ENCODE data around the gene CD79B. TPM values are rescaled to one million over a fixed set of nuclear protein-coding genes. Genes with fewer than 3 reads are reported as not detected.

CD79B gene
- total and polyA plus RNA-seq, 3 donors from 2014 or later, result 0.62 to 4.3 (median 0.87) TPM

DNA sequence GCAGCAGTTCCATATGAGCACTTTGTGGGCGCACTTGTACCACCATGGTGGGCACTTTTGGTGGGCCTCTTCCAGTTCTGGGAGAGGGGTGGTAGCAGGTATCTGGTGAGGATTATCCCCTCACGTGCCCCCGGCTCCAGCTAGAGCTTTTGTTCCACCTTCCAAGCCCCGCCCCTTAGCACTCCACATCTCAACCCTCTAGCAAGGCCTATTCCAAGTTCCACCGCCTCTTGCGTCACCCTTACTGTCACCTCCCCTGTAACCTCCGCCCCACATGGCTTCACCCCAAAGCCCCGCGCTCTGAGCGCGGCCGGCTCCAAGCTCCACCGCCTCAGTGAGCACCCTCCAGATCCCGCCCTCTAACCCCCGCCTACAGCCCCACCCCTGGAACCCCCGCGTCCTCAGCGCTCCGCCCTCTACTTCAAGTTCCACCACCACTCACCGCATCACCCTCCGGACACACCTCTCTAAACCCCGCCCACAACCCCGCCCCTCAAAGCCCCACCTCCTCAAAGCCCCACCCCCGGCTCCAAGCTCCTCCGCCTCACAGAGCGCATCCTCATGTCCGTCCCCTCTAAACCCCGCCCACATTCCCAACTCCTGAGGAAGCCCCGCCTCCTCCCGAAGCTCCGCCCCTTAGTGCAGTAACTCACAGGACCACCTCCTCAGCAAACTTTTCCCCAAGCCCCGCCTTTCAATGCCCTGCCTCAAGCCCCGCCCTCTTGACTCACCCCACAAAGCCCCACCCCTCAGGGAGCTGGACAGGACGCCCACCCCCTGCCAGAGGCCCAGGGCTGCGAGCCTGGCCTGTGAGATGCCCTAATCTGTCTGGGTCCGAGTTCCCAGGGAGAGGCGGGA is 29.5 kb upstream of the CD79B start:
- 23 to 25% methylated on average over 30 to 36 of the region's 37 CpGs for WGBS, 2 donors
- Histone ChIP-seq H3K36me3 (ENCODE audit: low read depth, missing control alignments) (no peaks in the 10 kb centered on the region), H3K4me3 (peak overlapping the region; percentile 18 to 24), H3K27me3 (no peaks in the 10 kb centered on the region), H3K4me1 (peaks cover 10% of the 10 kb centered on the region), H3K9me3 (no peaks in the 10 kb centered on the region), H3K27ac (no peak overlapping the region)
- TF ChIP-seq POLR2A (IDR thresholded peaks at IDR 0.05), result no peak
- TF ChIP-seq, protein P1, sequence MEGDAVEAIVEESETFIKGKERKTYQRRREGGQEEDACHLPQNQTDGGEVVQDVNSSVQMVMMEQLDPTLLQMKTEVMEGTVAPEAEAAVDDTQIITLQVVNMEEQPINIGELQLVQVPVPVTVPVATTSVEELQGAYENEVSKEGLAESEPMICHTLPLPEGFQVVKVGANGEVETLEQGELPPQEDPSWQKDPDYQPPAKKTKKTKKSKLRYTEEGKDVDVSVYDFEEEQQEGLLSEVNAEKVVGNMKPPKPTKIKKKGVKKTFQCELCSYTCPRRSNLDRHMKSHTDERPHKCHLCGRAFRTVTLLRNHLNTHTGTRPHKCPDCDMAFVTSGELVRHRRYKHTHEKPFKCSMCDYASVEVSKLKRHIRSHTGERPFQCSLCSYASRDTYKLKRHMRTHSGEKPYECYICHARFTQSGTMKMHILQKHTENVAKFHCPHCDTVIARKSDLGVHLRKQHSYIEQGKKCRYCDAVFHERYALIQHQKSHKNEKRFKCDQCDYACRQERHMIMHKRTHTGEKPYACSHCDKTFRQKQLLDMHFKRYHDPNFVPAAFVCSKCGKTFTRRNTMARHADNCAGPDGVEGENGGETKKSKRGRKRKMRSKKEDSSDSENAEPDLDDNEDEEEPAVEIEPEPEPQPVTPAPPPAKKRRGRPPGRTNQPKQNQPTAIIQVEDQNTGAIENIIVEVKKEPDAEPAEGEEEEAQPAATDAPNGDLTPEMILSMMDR (IDR thresholded peaks at IDR 0.05), result no peak
- intact Hi-C loops (cut with DNase I; ENCODE audit: low total_unique reads), result no loop called here
- peak; percentile 84 for DNase-seq

DNA sequence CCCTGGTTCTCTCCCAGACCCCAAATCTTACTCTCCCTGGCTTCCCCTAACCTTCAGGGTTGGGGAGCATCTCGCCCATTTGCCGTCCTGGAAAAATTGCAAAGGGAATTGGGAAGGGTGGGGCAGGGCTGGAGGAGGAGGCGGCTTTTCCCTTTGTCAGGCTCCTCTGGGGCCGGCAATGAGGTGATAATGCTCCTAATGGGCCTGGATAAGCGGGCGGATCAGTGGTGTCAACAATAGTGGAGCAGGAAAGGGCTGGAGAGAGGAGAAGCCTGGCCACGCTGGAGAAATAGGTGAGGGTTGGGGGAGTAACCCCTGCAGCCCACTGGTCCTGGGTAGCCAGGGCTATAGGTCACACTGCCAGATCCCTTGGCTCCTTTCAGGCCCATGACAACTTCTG is 28.3 kb upstream of the CD79B start:
- Histone ChIP-seq H3K27ac (no peak overlapping the region), H3K27me3 (no peaks in the 10 kb centered on the region), H3K4me3 (no peak overlapping the region), H3K9me3 (no peaks in the 10 kb centered on the region), H3K36me3 (ENCODE audit: low read depth, missing control alignments) (no peaks in the 10 kb centered on the region), H3K4me1 (peaks cover 14% of the 10 kb centered on the region)
- no peak for DNase-seq
- TF ChIP-seq, protein P1 (IDR thresholded peaks at IDR 0.05), result no peak
- TF ChIP-seq POLR2A (IDR thresholded peaks at IDR 0.05), result no peak
- intact Hi-C loops (cut with DNase I; ENCODE audit: low total_unique reads), result no loop called here
- 84 to 90% methylated on average over 4 to 7 of the region's 7 CpGs for WGBS, 2 donors

DNA sequence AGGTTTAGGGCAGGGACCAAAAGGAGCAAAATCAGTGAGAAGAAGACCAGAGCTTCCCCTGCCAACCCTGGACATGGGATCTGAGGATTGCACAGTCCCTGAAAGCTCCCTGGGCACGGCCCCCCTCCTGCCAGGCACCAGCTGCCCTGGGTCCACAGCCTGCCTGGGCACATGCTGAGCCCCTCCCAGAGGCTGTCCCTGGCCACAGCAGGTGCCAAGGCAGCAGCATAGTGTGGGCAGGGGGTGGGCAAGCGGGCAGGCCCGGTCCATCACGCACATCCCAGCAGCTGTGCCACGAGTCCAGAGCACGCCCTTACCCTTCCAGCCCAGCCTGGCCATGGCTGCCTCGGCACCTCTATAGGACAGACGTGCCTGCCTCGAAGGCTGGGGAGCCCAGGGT is 27.9 kb upstream of the CD79B start:
- Histone ChIP-seq H3K27ac (no peak overlapping the region), H3K4me1 (peaks cover 14% of the 10 kb centered on the region), H3K27me3 (no peaks in the 10 kb centered on the region), H3K4me3 (no peak overlapping the region), H3K36me3 (ENCODE audit: low read depth, missing control alignments) (no peaks in the 10 kb centered on the region), H3K9me3 (no peaks in the 10 kb centered on the region)
- TF ChIP-seq POLR2A (IDR thresholded peaks at IDR 0.05), result no peak
- TF ChIP-seq, protein P1 (IDR thresholded peaks at IDR 0.05), result no peak
- intact Hi-C loops (cut with DNase I; ENCODE audit: low total_unique reads), result no loop called here
- 80 to 91% methylated on average over 8 to 9 of the region's 9 CpGs for WGBS, 2 donors
- no peak for DNase-seq

DNA sequence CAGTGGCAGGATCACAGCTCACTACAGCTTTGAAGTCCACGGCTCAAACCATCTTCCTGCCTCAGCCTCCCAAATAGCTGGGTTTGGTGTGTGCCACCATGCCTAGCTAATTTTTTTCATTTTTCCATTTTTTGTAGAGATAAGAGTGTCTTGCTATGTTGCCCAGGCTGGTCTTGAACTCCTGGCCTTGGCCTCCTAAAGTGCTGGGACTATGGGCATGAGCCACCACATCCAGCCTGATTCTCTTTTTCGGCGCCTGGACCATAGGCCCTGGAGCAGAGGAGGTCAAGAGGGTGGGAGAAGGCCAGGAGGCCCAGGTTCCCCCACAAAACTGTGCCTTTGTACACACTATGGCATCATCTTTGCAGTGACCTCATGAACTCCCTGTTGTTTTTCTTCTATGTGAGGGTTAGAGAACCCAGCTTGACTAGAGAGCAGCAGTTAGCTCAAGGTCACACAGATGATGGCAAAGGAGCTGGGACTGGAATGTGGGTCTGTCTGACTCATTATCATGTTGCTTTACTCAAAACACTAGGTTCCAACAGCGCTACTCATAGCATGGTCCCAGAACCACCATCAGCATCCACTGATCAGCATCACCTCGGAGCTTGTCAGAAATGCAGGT is 24.3 kb upstream of the CD79B start:
- no peak for TF ChIP-seq POLR2A (IDR thresholded peaks at IDR 0.05)
- TF ChIP-seq, protein P1 (IDR thresholded peaks at IDR 0.05), result no peak
- no peaks in the 10 kb centered on the region for H3K27me3 ChIP-seq
- no peak overlapping the region for H3K4me3 ChIP-seq
- WGBS, 2 donors, result 76% methylated on average over 5 of the region's 5 CpGs
- H3K36me3 ChIP-seq (ENCODE audit: low read depth, missing control alignments), result no peaks in the 10 kb centered on the region
- intact Hi-C loops (cut with DNase I; ENCODE audit: low total_unique reads), result no loop called here
- DNase-seq, result no peak
- H3K4me1 ChIP-seq, result peaks cover 6% of the 10 kb centered on the region
- H3K27ac ChIP-seq, result no peak overlapping the region
- no peaks in the 10 kb centered on the region for H3K9me3 ChIP-seq

Data from testis (tissue), 3 donors.